ENCODE measurements around the gene APBB1IP. TPM values are rescaled to one million over a fixed set of nuclear protein-coding genes. Genes with fewer than 3 reads are reported as not detected.
A peak's percentile ranks its signal among the peaks of the same experiment; 100 is the strongest.

APBB1IP gene
- total RNA-seq, 1 donor from 2014 or later, result 3.3 TPM

- peak; percentile 81 for ATAC-seq (ENCODE audit: poor library complexity)
- intact Hi-C loops (cut with DNase I), result no loop called here
Measured at GRCh38 chr10:26438534-26439341, 597 bp downstream of the APBB1IP start.

GRCh38 chr10:26439406-26440087 lies 1.4 kb downstream of the APBB1IP start:
- ATAC-seq (ENCODE audit: poor library complexity), result no peak
- no peak for DNase-seq
- intact Hi-C loops (cut with DNase I), result no loop called here

More at GRCh38 chr10:26438534-26439341, 597 bp downstream of the APBB1IP start:
- DNase-seq, result peak; percentile 71

- DNase-seq, result no peak
- intact Hi-C loops (cut with DNase I), result no loop called here
- ATAC-seq (ENCODE audit: poor library complexity), result no peak
Measured at GRCh38 chr10:26440088-26440470, 1.9 kb downstream of the APBB1IP start.

- intact Hi-C loops (cut with DNase I), result no loop called here
- ATAC-seq (ENCODE audit: poor library complexity) (no peak), DNase-seq (no peak)
Measured at GRCh38 chr10:26441491-26442214, 3.5 kb downstream of the APBB1IP start.

- DNase-seq (no peak), ATAC-seq (ENCODE audit: poor library complexity) (no peak)
- intact Hi-C loops (cut with DNase I), result no loop called here
Measured at GRCh38 chr10:26445411-26446031, 7.4 kb downstream of the APBB1IP start.

- no peak for ATAC-seq (ENCODE audit: poor library complexity)
- intact Hi-C loops (cut with DNase I), result no loop called here
- DNase-seq, result no peak
Measured at GRCh38 chr10:26446258-26446657, 8.1 kb downstream of the APBB1IP start.

GRCh38 chr10:26448292-26448691 lies 10.2 kb downstream of the APBB1IP start:
- ATAC-seq (ENCODE audit: poor library complexity), result no peak
- DNase-seq, result no peak
- intact Hi-C loops (cut with DNase I), result no loop called here

GRCh38 chr10:26448706-26449435 lies 10.7 kb downstream of the APBB1IP start:
- intact Hi-C loops (cut with DNase I), result no loop called here
- DNase-seq (no peak), ATAC-seq (ENCODE audit: poor library complexity) (no peak)

- DNase-seq, result no peak
- intact Hi-C loops (cut with DNase I), result no loop called here
- ATAC-seq (ENCODE audit: poor library complexity), result no peak
Measured at GRCh38 chr10:26449726-26450125, 11.6 kb downstream of the APBB1IP start.

- intact Hi-C loops (cut with DNase I), result no loop called here
- ATAC-seq (ENCODE audit: poor library complexity) (no peak), DNase-seq (no peak)
Measured at GRCh38 chr10:26451903-26452302, 13.8 kb downstream of the APBB1IP start.

- DNase-seq (no peak), ATAC-seq (ENCODE audit: poor library complexity) (no peak)
- intact Hi-C loops (cut with DNase I), result no loop called here
Measured at GRCh38 chr10:26453850-26454249, 15.7 kb downstream of the APBB1IP start.

GRCh38 chr10:26454891-26455290 lies 16.8 kb downstream of the APBB1IP start:
- intact Hi-C loops (cut with DNase I), result no loop called here
- no peak for ATAC-seq (ENCODE audit: poor library complexity)

GRCh38 chr10:26455567-26456315 lies 17.6 kb downstream of the APBB1IP start:
- intact Hi-C loops (cut with DNase I), result no loop called here
- no peak for DNase-seq
- no peak for ATAC-seq (ENCODE audit: poor library complexity)

More at GRCh38 chr10:26454891-26455290, 16.8 kb downstream of the APBB1IP start:
- no peak for DNase-seq

GRCh38 chr10:26457088-26457487 lies 18.9 kb downstream of the APBB1IP start:
- intact Hi-C loops (cut with DNase I), result no loop called here
- ATAC-seq (ENCODE audit: poor library complexity), result no peak
- DNase-seq, result no peak

GRCh38 chr10:26460736-26461135 lies 22.6 kb downstream of the APBB1IP start:
- DNase-seq (no peak), ATAC-seq (ENCODE audit: poor library complexity) (no peak)
- intact Hi-C loops (cut with DNase I), result no loop called here

- ATAC-seq (ENCODE audit: poor library complexity), result no peak
- DNase-seq, result no peak
- intact Hi-C loops (cut with DNase I), result no loop called here
Measured at GRCh38 chr10:26463986-26464385, 25.8 kb downstream of the APBB1IP start.

GRCh38 chr10:26464632-26465280 lies 26.6 kb downstream of the APBB1IP start:
- intact Hi-C loops (cut with DNase I), result no loop called here
- no peak for DNase-seq
- ATAC-seq (ENCODE audit: poor library complexity), result no peak

Data from Right ventricle myocardium superior (tissue), 1 donor.